GM12891 (cell line): Measurements from ENCODE around the gene DCDC1.

Source experiments
- POLR2AphosphoS5 ChIP-seq: IDR thresholded peaks from 2 replicates; pipeline ENCODE4 v1.6.1; 2011; ENCODE audit warnings: low read depth, low read length, control low read depth
- SPI1 ChIP-seq: IDR thresholded peaks from 2 replicates; pipeline ENCODE4 v1.6.1; 2011; ENCODE audit warnings: low read depth, low read length, control low read depth

DNA sequence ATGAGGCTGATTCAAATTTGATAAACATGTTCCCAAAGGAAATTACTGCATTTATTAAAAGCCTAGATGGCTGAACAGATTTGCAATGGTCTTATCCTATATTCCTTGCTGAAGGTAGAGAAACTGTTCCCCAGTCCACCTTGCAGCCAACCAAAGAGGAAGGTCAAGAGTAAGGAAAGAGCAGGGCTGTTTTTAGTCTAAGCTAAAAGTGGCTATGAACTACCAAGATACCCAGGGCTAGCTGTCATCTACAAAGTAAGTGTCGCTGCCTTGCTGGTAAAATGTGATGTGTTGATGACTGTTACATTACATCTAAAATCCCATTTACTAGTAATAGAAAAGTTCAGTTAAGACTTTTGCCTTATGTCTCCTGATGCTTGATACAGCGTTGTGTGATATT, 493.3 kb downstream of the DCDC1 start:
- no peak for TF ChIP-seq POLR2AphosphoS5
- TF ChIP-seq SPI1: no peak
